A549 (cell line): ENCODE measurements around the gene ADCY3. TPM values are rescaled to one million over a fixed set of nuclear protein-coding genes. Genes with fewer than 3 reads are reported as not detected.

Experiments
- ATAC-seq, 2 experiments: fragments of 200-7000 bp in 1 of 2; fragments of >200 bp in 1 of 2; cut with Nextera tagmentation in 1 of 2; cut with Tn5 transposase in 1 of 2; 3 replicates each; pipeline versions ENCODE4 v1.8.0 to v1.9.1; 2018 to 2020; ENCODE audit warnings: mild to moderate bottlenecking in 1 of 2, moderate library complexity in 1 of 2
- CTCF ChIA-PET: fragments of 300-600 bp; sonication (Branson Sonifier 250); formaldehyde crosslinking; extraction: SDS; loops from one replicate; lab custom pipeline; 2021; ENCODE audit warnings: antibody characterized with exemption, inconsistent platforms; lab: Yijun Ruan, JAX
- POLR2A ChIA-PET: fragments of 350-600 bp; formaldehyde crosslinking; extraction: SDS; loops from one replicate; lab custom pipeline; 2021; ENCODE audit warnings: antibody characterized with exemption, inconsistent platforms; lab: Yijun Ruan, JAX
- DNase-seq, 2 experiments: peaks; one replicate each; pipeline versions ENCODE4 v3.0.0 to v3.0.0-alpha.2; 2011 to 2016; ENCODE audit warnings: low read depth in 1 of 2, low spot score in 1 of 2
- FAIRE-seq: peaks from 2 replicates; lab custom pipeline; 2011; peaks lifted over from hg19 to GRCh38; lab: Jason Lieb, UNC
- H3K27ac ChIP-seq, 2 experiments: fragments of >200 bp; sonication (Bioruptor Twin); formaldehyde crosslinking; 3 replicates each; pipeline ENCODE4 v1.5.1; 2016 to 2017
- H3K4me1 ChIP-seq: fragments of >200 bp; sonication (Bioruptor Twin); formaldehyde crosslinking; 3 replicates; pipeline ENCODE4 v1.6.1; 2016
- H3K4me2 ChIP-seq: fragments of >200 bp; sonication (Bioruptor Twin); formaldehyde crosslinking; 3 replicates; pipeline ENCODE4 v1.6.1; 2016
- H3K4me3 ChIP-seq: fragments of >200 bp; sonication (Bioruptor Twin); formaldehyde crosslinking; 3 replicates; pipeline ENCODE4 v1.5.1; 2016
- H3K9me3 ChIP-seq: fragments of >200 bp; sonication (Bioruptor Twin); formaldehyde crosslinking; 3 replicates; pipeline ENCODE4 v1.6.1; 2016
- ATOH8 ChIP-seq: fragments of 250-450 bp; sonication (Bioruptor Pico); IDR thresholded peaks from 2 replicates; pipeline ENCODE4 v1.5.0; 2020; ENCODE audit warnings: low read depth, mild to moderate bottlenecking, moderate library complexity
- CBX2 ChIP-seq: fragments of 200-600 bp; sonication (generic); IDR thresholded peaks from 2 replicates; pipeline ENCODE4 v1.6.1; 2016; ENCODE audit warnings: low read depth, mild to moderate bottlenecking, borderline replicate concordance
- CBX8 ChIP-seq: fragments of 200-600 bp; sonication (generic); IDR thresholded peaks from 2 replicates; pipeline ENCODE4 v1.6.1; 2016
- CEBPB ChIP-seq, 2 experiments: fragments of >200 bp in 1 of 2; sonication (Bioruptor Twin) in 1 of 2; formaldehyde crosslinking in 1 of 2; IDR thresholded peaks; 2 replicates each; pipeline ENCODE4 v1.6.1; 2012 to 2016
- EHF ChIP-seq: fragments of 250-450 bp; sonication (Bioruptor Pico); IDR thresholded peaks from 2 replicates; pipeline ENCODE4 v1.5.0; 2020; ENCODE audit warnings: mild to moderate bottlenecking
- EHMT2 ChIP-seq: fragments of 200-600 bp; sonication (generic); IDR thresholded peaks from 2 replicates; pipeline ENCODE4 v1.6.1; 2016; ENCODE audit warnings: antibody characterized with exemption, low read depth, mild to moderate bottlenecking, moderate library complexity
- EP300 ChIP-seq, 2 experiments: fragments of >200 bp; sonication (Bioruptor Twin); formaldehyde crosslinking; IDR thresholded peaks; 2 replicates in 1 of 2; 3 replicates in 1 of 2; pipeline ENCODE4 v1.6.1; 2016 to 2017
- FOSL2 ChIP-seq, 2 experiments: fragments of 450-650 bp in 1 of 2; fragments of >200 bp in 1 of 2; sonication (Bioruptor Twin) in 1 of 2; formaldehyde crosslinking; IDR thresholded peaks; 2 replicates each; pipeline versions ENCODE4 v1.5.0 to v1.6.1; 2016 to 2020; ENCODE audit warnings: mild to moderate bottlenecking in 1 of 2, moderate library complexity in 1 of 2
- FOXS1 ChIP-seq: fragments of 250-450 bp; sonication (Bioruptor Pico); IDR thresholded peaks from 2 replicates; pipeline ENCODE4 v1.5.0; 2020; ENCODE audit warnings: mild to moderate bottlenecking, moderate library complexity
- HDAC2 ChIP-seq: fragments of 200-600 bp; sonication (generic); IDR thresholded peaks from 2 replicates; pipeline ENCODE4 v1.6.1; 2016
- HOXB13 ChIP-seq: fragments of 250-450 bp; sonication (Bioruptor Pico); IDR thresholded peaks from 2 replicates; pipeline ENCODE4 v1.5.0; 2020; ENCODE audit warnings: low read depth, mild to moderate bottlenecking, moderate library complexity
- KDM1A ChIP-seq: fragments of 200-600 bp; sonication (generic); IDR thresholded peaks from 2 replicates; pipeline ENCODE4 v1.6.1; 2016; ENCODE audit warnings: low read depth, mild to moderate bottlenecking
- KDM5A ChIP-seq: fragments of 200-600 bp; sonication (generic); IDR thresholded peaks from 2 replicates; pipeline ENCODE4 v1.6.1; 2016; ENCODE audit warnings: antibody characterized with exemption, mild to moderate bottlenecking
- MYC ChIP-seq: IDR thresholded peaks from 2 replicates; pipeline ENCODE4 v1.6.1; 2012; ENCODE audit warnings: mild to moderate bottlenecking, inconsistent platforms, low read length, improper control_type of control experiment, borderline replicate concordance
- PBX3 ChIP-seq: IDR thresholded peaks from 2 replicates; pipeline ENCODE4 v1.6.1; 2012
- PHF8 ChIP-seq: fragments of 200-600 bp; sonication (generic); IDR thresholded peaks from 2 replicates; pipeline ENCODE4 v1.6.1; 2016; ENCODE audit warnings: low read depth, mild to moderate bottlenecking, antibody characterized with exemption, moderate library complexity, borderline replicate concordance
- RNF2 ChIP-seq: fragments of 200-600 bp; sonication (generic); IDR thresholded peaks from 2 replicates; pipeline ENCODE4 v1.6.1; 2016; ENCODE audit warnings: low read depth, mild to moderate bottlenecking, antibody characterized with exemption, moderate library complexity, borderline replicate concordance
- SREBF2 ChIP-seq: fragments of 450-650 bp; IDR thresholded peaks from 2 replicates; pipeline ENCODE4 v1.6.1; 2014; ENCODE audit warnings: mild to moderate bottlenecking, moderate library complexity
- TFCP2L1 ChIP-seq: fragments of 250-450 bp; sonication (Bioruptor Pico); IDR thresholded peaks from 2 replicates; pipeline ENCODE4 v1.5.0; 2021; ENCODE audit warnings: mild to moderate bottlenecking
- ZC3H11A ChIP-seq: fragments of 450-650 bp; IDR thresholded peaks from 2 replicates; pipeline ENCODE4 v1.6.1; 2014; ENCODE audit warnings: antibody characterized with exemption, mild to moderate bottlenecking
- ZFP36 ChIP-seq: fragments of 450-650 bp; IDR thresholded peaks from 2 replicates; pipeline ENCODE4 v1.6.1; 2014; ENCODE audit warnings: borderline replicate concordance; ENCODE audit not compliant: partially characterized antibody
- ZNF302 ChIP-seq: fragments of 250-450 bp; sonication (Bioruptor Pico); IDR thresholded peaks from 2 replicates; pipeline ENCODE4 v1.9.0; 2021; ENCODE audit warnings: inconsistent platforms, mild to moderate bottlenecking, moderate library complexity
- WGBS: methylation state at CpG from one replicate; pipeline ENCODE4 v1.1.6; 2017; ENCODE audit errors: missing lambda C conversion rate; 5-methylcytosine and 5-hydroxymethylcytosine counted together
- polyA plus RNA-seq, 4 experiments: library from polyadenylated mRNA; depleted of rRNA in 3 of 4; stranded (reverse); fragments of >200 nt; fragmentation: RNase III in 1 of 4; extraction: RNeasy Plus Mini Kit Qiagen cat#74134 plus additional on column Dnase treatment in 1 of 4; gene quantifications; 2 replicates in 3 of 4; 3 replicates in 1 of 4; pipeline ENCODE4 v1.2.3, GENCODE V29; 2011 to 2017
- TF ChIP-seq, protein P1 (sequence below): IDR thresholded peaks from 2 replicates; pipeline ENCODE4 v1.6.1; 2012; ENCODE audit warnings: low read depth, borderline replicate concordance
- TF ChIP-seq, protein P2 (sequence below): fragments of 150-350 bp; IDR thresholded peaks from 2 replicates; pipeline ENCODE4 v1.6.1; 2014; ENCODE audit warnings: low read depth, mild to moderate bottlenecking, low read length
- TF ChIP-seq, protein P3 (sequence below): IDR thresholded peaks from 2 replicates; pipeline ENCODE4 v1.6.1; 2012
- TF ChIP-seq, protein P4 (sequence below): fragments of 200-600 bp; sonication (generic); IDR thresholded peaks from 2 replicates; pipeline ENCODE4 v1.6.1; 2016; ENCODE audit warnings: antibody characterized with exemption, mild to moderate bottlenecking, moderate library complexity
- TF ChIP-seq, protein P5 (sequence below): fragments of >200 bp; sonication (Bioruptor Twin); formaldehyde crosslinking; IDR thresholded peaks from 2 replicates; pipeline ENCODE4 v1.6.1; 2016

The ADCY3 gene
- polyA plus RNA-seq, 2 of the 4 experiments (the other 2 are of a cell fraction), result 37.4 to 65.4 TPM

- H3K9me3 ChIP-seq, result no peaks in the 10 kb centered on the region
- 96% methylated on average over 6 of the region's 6 CpGs for WGBS
- no peak for FAIRE-seq
- no peak for TF ChIP-seq FOXS1 (CRISPR knock-in tag)
- TF ChIP-seq, protein P1, sequence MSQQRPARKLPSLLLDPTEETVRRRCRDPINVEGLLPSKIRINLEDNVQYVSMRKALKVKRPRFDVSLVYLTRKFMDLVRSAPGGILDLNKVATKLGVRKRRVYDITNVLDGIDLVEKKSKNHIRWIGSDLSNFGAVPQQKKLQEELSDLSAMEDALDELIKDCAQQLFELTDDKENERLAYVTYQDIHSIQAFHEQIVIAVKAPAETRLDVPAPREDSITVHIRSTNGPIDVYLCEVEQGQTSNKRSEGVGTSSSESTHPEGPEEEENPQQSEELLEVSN, result no peak
- no peak for TF ChIP-seq ATOH8 (CRISPR knock-in tag)
- no peak for TF ChIP-seq ZFP36
- TF ChIP-seq, protein P2, sequence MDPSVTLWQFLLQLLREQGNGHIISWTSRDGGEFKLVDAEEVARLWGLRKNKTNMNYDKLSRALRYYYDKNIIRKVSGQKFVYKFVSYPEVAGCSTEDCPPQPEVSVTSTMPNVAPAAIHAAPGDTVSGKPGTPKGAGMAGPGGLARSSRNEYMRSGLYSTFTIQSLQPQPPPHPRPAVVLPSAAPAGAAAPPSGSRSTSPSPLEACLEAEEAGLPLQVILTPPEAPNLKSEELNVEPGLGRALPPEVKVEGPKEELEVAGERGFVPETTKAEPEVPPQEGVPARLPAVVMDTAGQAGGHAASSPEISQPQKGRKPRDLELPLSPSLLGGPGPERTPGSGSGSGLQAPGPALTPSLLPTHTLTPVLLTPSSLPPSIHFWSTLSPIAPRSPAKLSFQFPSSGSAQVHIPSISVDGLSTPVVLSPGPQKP, result no peak
- TF ChIP-seq MYC, result no peak
- TF ChIP-seq ZNF302 (CRISPR knock-in tag), result no peak
- TF ChIP-seq ZC3H11A, result no peak
- TF ChIP-seq KDM1A, result no peak
- TF ChIP-seq, protein P3, sequence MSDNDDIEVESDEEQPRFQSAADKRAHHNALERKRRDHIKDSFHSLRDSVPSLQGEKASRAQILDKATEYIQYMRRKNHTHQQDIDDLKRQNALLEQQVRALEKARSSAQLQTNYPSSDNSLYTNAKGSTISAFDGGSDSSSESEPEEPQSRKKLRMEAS, result no peak
- no peak for TF ChIP-seq SREBF2
- no peak for TF ChIP-seq EHMT2
- TF ChIP-seq CBX2, result no peak
- TF ChIP-seq PHF8, result no peak
- TF ChIP-seq, protein P4, sequence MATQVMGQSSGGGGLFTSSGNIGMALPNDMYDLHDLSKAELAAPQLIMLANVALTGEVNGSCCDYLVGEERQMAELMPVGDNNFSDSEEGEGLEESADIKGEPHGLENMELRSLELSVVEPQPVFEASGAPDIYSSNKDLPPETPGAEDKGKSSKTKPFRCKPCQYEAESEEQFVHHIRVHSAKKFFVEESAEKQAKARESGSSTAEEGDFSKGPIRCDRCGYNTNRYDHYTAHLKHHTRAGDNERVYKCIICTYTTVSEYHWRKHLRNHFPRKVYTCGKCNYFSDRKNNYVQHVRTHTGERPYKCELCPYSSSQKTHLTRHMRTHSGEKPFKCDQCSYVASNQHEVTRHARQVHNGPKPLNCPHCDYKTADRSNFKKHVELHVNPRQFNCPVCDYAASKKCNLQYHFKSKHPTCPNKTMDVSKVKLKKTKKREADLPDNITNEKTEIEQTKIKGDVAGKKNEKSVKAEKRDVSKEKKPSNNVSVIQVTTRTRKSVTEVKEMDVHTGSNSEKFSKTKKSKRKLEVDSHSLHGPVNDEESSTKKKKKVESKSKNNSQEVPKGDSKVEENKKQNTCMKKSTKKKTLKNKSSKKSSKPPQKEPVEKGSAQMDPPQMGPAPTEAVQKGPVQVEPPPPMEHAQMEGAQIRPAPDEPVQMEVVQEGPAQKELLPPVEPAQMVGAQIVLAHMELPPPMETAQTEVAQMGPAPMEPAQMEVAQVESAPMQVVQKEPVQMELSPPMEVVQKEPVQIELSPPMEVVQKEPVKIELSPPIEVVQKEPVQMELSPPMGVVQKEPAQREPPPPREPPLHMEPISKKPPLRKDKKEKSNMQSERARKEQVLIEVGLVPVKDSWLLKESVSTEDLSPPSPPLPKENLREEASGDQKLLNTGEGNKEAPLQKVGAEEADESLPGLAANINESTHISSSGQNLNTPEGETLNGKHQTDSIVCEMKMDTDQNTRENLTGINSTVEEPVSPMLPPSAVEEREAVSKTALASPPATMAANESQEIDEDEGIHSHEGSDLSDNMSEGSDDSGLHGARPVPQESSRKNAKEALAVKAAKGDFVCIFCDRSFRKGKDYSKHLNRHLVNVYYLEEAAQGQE, result no peak
- no peak for TF ChIP-seq CBX8
- no peak for TF ChIP-seq TFCP2L1 (CRISPR knock-in tag)
- TF ChIP-seq, protein P5, sequence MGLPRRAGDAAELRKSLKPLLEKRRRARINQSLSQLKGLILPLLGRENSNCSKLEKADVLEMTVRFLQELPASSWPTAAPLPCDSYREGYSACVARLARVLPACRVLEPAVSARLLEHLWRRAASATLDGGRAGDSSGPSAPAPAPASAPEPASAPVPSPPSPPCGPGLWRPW, result no peak
- no peak for TF ChIP-seq KDM5A
- TF ChIP-seq, all 56 proteins: peak for 0
- no peak for ATAC-seq
- H3K27ac ChIP-seq, result no peak overlapping the region
- H3K4me1 ChIP-seq, result no peaks in the 10 kb centered on the region
- no peak overlapping the region for H3K4me3 ChIP-seq
- ChIA-PET CTCF (interaction anchor here (1.2 to 2.5 kb wide), 3 partner anchors 22 to 457 kb away, joined by 3 to 9 read pairs (median 3); no protein-coding TSS in a partner anchor), POLR2A (no interaction called here)
- H3K4me2 ChIP-seq, result no peak overlapping the region
- no peak for DNase-seq
Measured at GRCh38 chr2:24866946-24867345, 53.1 kb downstream of the ADCY3 start.

GRCh38 chr2:24863641-24864040, 56.4 kb downstream of the ADCY3 start:
- FAIRE-seq (no peak), DNase-seq (no peak), ATAC-seq (no peak)
- H3K27ac ChIP-seq, result no peak overlapping the region
- WGBS, result 90% methylated on average over 3 of the region's 3 CpGs
- no peak overlapping the region for H3K4me3 ChIP-seq
- H3K9me3 ChIP-seq, result no peaks in the 10 kb centered on the region
- ChIA-PET POLR2A (no interaction called here), CTCF (no interaction called here)
- H3K4me1 ChIP-seq, result no peaks in the 10 kb centered on the region
- H3K4me2 ChIP-seq, result no peak overlapping the region
- no peak for TF ChIP-seq CBX8
- TF ChIP-seq HDAC2, result no peak
- TF ChIP-seq RNF2, result no peak
- no peak for TF ChIP-seq PBX3
- TF ChIP-seq CEBPB (IDR thresholded peaks at IDR 0.05), result no peak
- TF ChIP-seq EP300 (IDR thresholded peaks at IDR 0.05), result no peak
- TF ChIP-seq EHF, result no peak
- no peak for TF ChIP-seq HOXB13 (CRISPR knock-in tag)
- no peak for TF ChIP-seq CBX2
- TF ChIP-seq FOSL2 (IDR thresholded peaks at IDR 0.05), result no peak
- no peak for TF ChIP-seq FOSL2 (CRISPR knock-in tag; IDR thresholded peaks at IDR 0.05)
- TF ChIP-seq, all 56 proteins: peak for 0
